SK-N-SH (cell line): ENCODE data around the gene BCAS3. TPM values are rescaled to one million over a fixed set of nuclear protein-coding genes. Genes with fewer than 3 reads are reported as not detected.
"Not testable (repeated sequence)": the region's sequence is repeated elsewhere in the genome, so short reads cannot be mapped to it uniquely, and the experiment has no call there.

ENCODE experiments used
- CTCF ChIA-PET: fragments of 300-600, 350-600 bp; formaldehyde crosslinking; extraction: SDS; loops from one replicate; lab custom pipeline; 2021; lab: Yijun Ruan, JAX
- POLR2A ChIA-PET: fragments of 350-600 bp; sonication (Branson Sonifier 250); formaldehyde crosslinking; extraction: SDS; loops from one replicate; lab custom pipeline; 2020; ENCODE audit warnings: antibody characterized with exemption, inconsistent platforms; lab: Yijun Ruan, JAX
- DNase-seq: peaks from one replicate; pipeline ENCODE4 v3.0.0; 2012
- H2AFZ ChIP-seq: fragments of 200-600 bp; sonication (generic); 2 replicates; pipeline ENCODE4 v1.8.1; 2016; ENCODE audit warnings: antibody characterized with exemption, mild to moderate bottlenecking, low read depth
- H3F3A ChIP-seq: fragments of 200-600 bp; sonication (generic); replicated peaks from 2 replicates; pipeline ENCODE3; 2016; ENCODE audit warnings: antibody characterized with exemption, mild to moderate bottlenecking; ENCODE audit not compliant: insufficient read depth
- H3K27ac ChIP-seq, 2 experiments: fragments of 200-500 bp in 1 of 2; fragments of 200-600 bp in 1 of 2; sonication (Bioruptor generic) in 1 of 2; sonication (generic), shearing (Covaris generic) in 1 of 2; 2 replicates each; pipeline versions ENCODE4 v1.5.1 to v1.6.1; 2014 to 2016; ENCODE audit warnings: low read depth in 2 of 2, inconsistent platforms in 1 of 2, low read length in 1 of 2, mild to moderate bottlenecking in 1 of 2, mixed read lengths in 1 of 2
- H3K27me3 ChIP-seq: fragments of 200-600 bp; sonication (generic), shearing (Covaris generic); 2 replicates; pipeline ENCODE4 v1.6.1; 2016; ENCODE audit warnings: mixed run types; ENCODE audit not compliant: insufficient read depth
- H3K36me3 ChIP-seq, 2 experiments: fragments of 200-500 bp in 1 of 2; fragments of 200-600 bp in 1 of 2; sonication (Bioruptor generic) in 1 of 2; sonication (generic) in 1 of 2; replicated peaks in 1 of 2; 2 replicates each; pipeline versions ENCODE3 to v1.5.1; 2014 to 2016; ENCODE audit warnings: low read length in 1 of 2, mild to moderate bottlenecking in 1 of 2; ENCODE audit not compliant: insufficient read depth in 2 of 2, control insufficient read depth in 1 of 2
- H3K4me1 ChIP-seq, 2 experiments: fragments of 200-500 bp in 1 of 2; fragments of 200-600 bp in 1 of 2; sonication (Bioruptor generic) in 1 of 2; sonication (generic), shearing (Covaris generic) in 1 of 2; 2 replicates each; pipeline versions ENCODE4 v1.5.1 to v1.6.1; 2014 to 2016; ENCODE audit warnings: low read depth in 1 of 2, low read length in 1 of 2, mixed run types in 1 of 2; ENCODE audit not compliant: insufficient read depth in 2 of 2, control insufficient read depth in 1 of 2
- H3K4me2 ChIP-seq: fragments of 200-600 bp; sonication (generic), shearing (Covaris generic); 2 replicates; pipeline ENCODE4 v1.6.1; 2017; ENCODE audit warnings: mixed run types
- H3K4me3 ChIP-seq, 2 experiments: fragments of 200-500 bp in 1 of 2; fragments of 200-600 bp in 1 of 2; sonication (Bioruptor generic) in 1 of 2; sonication (generic), shearing (Covaris generic) in 1 of 2; 2 replicates each; pipeline versions ENCODE4 v1.5.1 to v1.8.1; 2014 to 2016; ENCODE audit warnings: low read depth in 2 of 2, inconsistent platforms in 1 of 2, low read length in 1 of 2, mild to moderate bottlenecking in 1 of 2, mixed read lengths in 1 of 2, moderate library complexity in 1 of 2
- H3K79me2 ChIP-seq: fragments of 200-600 bp; sonication (generic); 2 replicates; pipeline ENCODE4 v1.8.1; 2017; ENCODE audit warnings: mild to moderate bottlenecking; ENCODE audit not compliant: insufficient read depth
- H3K9ac ChIP-seq: fragments of 200-600 bp; sonication (generic); 2 replicates; pipeline ENCODE4 v1.6.1; 2017; ENCODE audit warnings: mixed run types
- H3K9me2 ChIP-seq: fragments of 200-600 bp; sonication (generic); 2 replicates; pipeline ENCODE4 v1.6.1; 2017; ENCODE audit warnings: mixed run types
- H3K9me3 ChIP-seq: fragments of 200-600 bp; sonication (generic); 2 replicates; pipeline ENCODE4 v1.6.1; 2017; ENCODE audit warnings: mixed run types, mild to moderate bottlenecking, moderate library complexity
- H4K20me1 ChIP-seq: fragments of 200-600 bp; sonication (generic); 2 replicates; pipeline ENCODE4 v1.6.1; 2017; ENCODE audit warnings: mild to moderate bottlenecking, mixed run types; ENCODE audit not compliant: insufficient read depth
- CTCF ChIP-seq: fragments of 200-600 bp; sonication (generic); IDR thresholded peaks from 2 replicates; pipeline ENCODE4 v1.6.1; 2017; ENCODE audit warnings: antibody characterized with exemption, mild to moderate bottlenecking, moderate library complexity
- GATA2 ChIP-seq: sonication (generic); formaldehyde crosslinking; IDR thresholded peaks from 2 replicates; pipeline ENCODE4 v1.5.0; 2020; ENCODE audit warnings: mild to moderate bottlenecking, missing genetic modification reagents
- MEF2A ChIP-seq: IDR thresholded peaks from 2 replicates; pipeline ENCODE4 v1.4.0; 2012; ENCODE audit warnings: low read depth, borderline replicate concordance
- RAD21 ChIP-seq: IDR thresholded peaks from 2 replicates; pipeline ENCODE4 v1.6.1; 2012; ENCODE audit warnings: mild to moderate bottlenecking, low read length
- RXRA ChIP-seq: IDR thresholded peaks from 2 replicates; pipeline ENCODE4 v1.4.0; 2012; ENCODE audit warnings: low read depth, mild to moderate bottlenecking, borderline replicate concordance
- WGBS: methylation state at CpG from one replicate; pipeline ENCODE4 v1.1.6; 2017; ENCODE audit warnings: low lambda C conversion rate; 5-methylcytosine and 5-hydroxymethylcytosine counted together
- polyA plus RNA-seq, 3 experiments: library from polyadenylated mRNA; depleted of rRNA; stranded (reverse); fragments of >200 nt; gene quantifications; 2 replicates each; pipeline ENCODE4 v1.2.3, GENCODE V29; 2012

The BCAS3 gene
- polyA plus RNA-seq, 1 of the 3 experiments (the other 2 are of a cell fraction): 5.9 TPM

- H3K36me3 ChIP-seq: no peaks in the 10 kb centered on the region
- 89% methylated on average over 10 of the region's 10 CpGs for WGBS
- no peaks in the 10 kb centered on the region for H3K9me2 ChIP-seq
- H3K27me3 ChIP-seq: no peaks in the 10 kb centered on the region
- H3K79me2 ChIP-seq: no peaks in the 10 kb centered on the region
- no peaks in the 10 kb centered on the region for H3K9me3 ChIP-seq
- no peak overlapping the region for H3K27ac ChIP-seq
- DNase-seq: no peak
- peaks cover 9 to 17% of the 10 kb centered on the region in 2 experiments; a peak in 1 of 4 replicates for H3K4me1 ChIP-seq
- H3K4me2 ChIP-seq: no peak overlapping the region
- no peak overlapping the region for H2AFZ ChIP-seq
- TF ChIP-seq MEF2A (peak; percentile 8; the same call in 1 of the 2 replicates), RAD21 (peak; percentile 9; the same call in 1 of the 2 replicates), CTCF (0 out of 2 replicates have a peak, but pooled peaks have one; percentile 23), RXRA (no peak), GATA2 (no peak)
- no peak overlapping the region for H3K4me3 ChIP-seq
- peaks cover 8% of the 10 kb centered on the region for H3F3A ChIP-seq
- CTCF ChIA-PET: interaction anchor here (1.6 to 2.7 kb wide), 2 partner anchors 9 to 10 kb away, joined by 3 to 11 read pairs; no protein-coding TSS in a partner anchor
- no peaks in the 10 kb centered on the region for H4K20me1 ChIP-seq
- POLR2A ChIA-PET: no interaction called here
- no peak overlapping the region for H3K9ac ChIP-seq
These were observed 677.5 kb downstream of the BCAS3 start for GRCh38 chr17:61354895-61355874.

- H3K36me3 ChIP-seq, H3K4me3 ChIP-seq, H3K79me2 ChIP-seq, H3K9me3 ChIP-seq, H3K27me3 ChIP-seq, H2AFZ ChIP-seq, POLR2A ChIA-PET, H3K9me2 ChIP-seq, DNase-seq, H3K9ac ChIP-seq, H3F3A ChIP-seq, H3K4me2 ChIP-seq, H4K20me1 ChIP-seq: not testable (repeated sequence)
- Histone ChIP-seq H3K4me1 (peaks cover 9 to 17% of the 10 kb centered on the region in 2 experiments; a peak in 1 of 4 replicates), H3K27ac (peak overlapping the region in 1 of 2 experiments; percentile 41; a peak in 2 of 4 replicates)
- CTCF ChIA-PET: interaction anchor here (2.7 kb wide), 1 partner anchor 9 kb away, joined by 11 read pairs; no protein-coding TSS in a partner anchor
- WGBS: 85% methylated on average over 3 of the region's 3 CpGs
These were observed 679.4 kb downstream of the BCAS3 start for GRCh38 chr17:61357061-61357460.

- H3K9ac ChIP-seq, H2AFZ ChIP-seq, H3K79me2 ChIP-seq, POLR2A ChIA-PET, H3K27ac ChIP-seq, H3K9me2 ChIP-seq, H4K20me1 ChIP-seq, H3K27me3 ChIP-seq, H3K4me1 ChIP-seq, H3K9me3 ChIP-seq, H3K4me2 ChIP-seq, H3K4me3 ChIP-seq, H3F3A ChIP-seq, H3K36me3 ChIP-seq, DNase-seq: not testable (repeated sequence)
- 95% methylated on average over 9 of the region's 9 CpGs for WGBS
- CTCF ChIA-PET: interaction anchor here (0.8 to 2.2 kb wide), 17 partner anchors 9 to 639 kb away, joined by 3 to 13 read pairs (median 5); no protein-coding TSS in a partner anchor
These were observed 681.9 kb downstream of the BCAS3 start for GRCh38 chr17:61359513-61359912.
